GM21447 (cell line): ENCODE measurements around the gene CLN5.

ENCODE experiments used
- ATAC-seq: cut with Tn5 transposase; IDR thresholded peaks from one replicate; pipeline ENCODE4 v1.9.1; 2021; ENCODE audit not compliant: unreplicated experiment

CLN5 gene

DNA sequence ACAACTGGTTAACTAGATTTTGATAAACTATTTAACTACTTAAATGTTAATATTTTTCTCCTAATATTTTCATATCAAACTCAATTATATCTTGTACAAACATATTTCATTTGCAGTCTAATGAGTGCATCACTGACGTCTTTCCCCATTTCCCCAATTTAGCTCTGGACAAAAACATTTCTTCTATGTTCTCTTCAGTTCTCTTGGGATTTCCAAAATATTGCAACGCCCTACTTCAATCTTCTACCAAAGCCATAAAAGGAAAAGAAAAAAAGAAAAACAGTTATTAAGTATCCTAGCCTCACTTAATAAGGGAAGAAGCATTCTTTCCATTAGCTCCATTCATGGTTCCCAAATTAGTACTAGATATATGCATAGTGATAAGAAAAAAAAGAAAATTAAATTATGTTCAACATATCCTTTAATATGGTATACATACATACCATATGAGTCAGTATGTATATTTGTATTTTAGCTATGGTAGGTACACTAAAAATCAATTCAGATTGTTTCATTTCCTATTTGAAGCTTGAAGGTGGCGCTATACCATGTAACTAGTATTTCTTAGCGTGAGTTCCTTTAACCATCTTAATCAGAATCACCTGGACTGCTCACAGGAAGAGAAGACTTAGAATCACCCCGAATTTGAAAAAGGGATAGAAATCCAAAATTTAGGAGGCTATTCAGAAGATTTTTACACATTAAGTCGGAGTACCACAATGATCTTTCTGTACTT is 25.2 kb downstream of the CLN5 start:
- no peak for ATAC-seq

- ATAC-seq, result no peak
Measured at GRCh38 chr13:77019756-77020155, 27.9 kb downstream of the CLN5 start.

DNA sequence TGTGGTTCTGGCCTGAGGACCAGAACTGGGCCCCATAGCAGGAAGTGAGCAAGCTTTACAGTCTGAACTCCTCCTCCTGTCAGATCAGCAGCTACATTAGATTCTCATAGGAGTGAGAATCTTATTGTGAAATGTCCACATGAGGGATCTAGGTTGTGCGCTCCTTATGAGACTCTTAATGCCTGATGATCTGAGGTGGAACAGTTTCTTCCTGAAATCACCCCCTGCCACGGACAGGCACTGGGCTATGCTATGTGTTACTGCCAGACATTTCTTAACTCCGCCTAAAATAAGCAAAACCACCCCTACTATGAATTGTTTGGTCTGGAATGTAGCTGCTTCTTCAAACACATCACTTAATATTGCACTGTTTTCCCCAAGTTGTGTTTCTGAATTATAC is 30.5 kb downstream of the CLN5 start:
- no peak for ATAC-seq

GRCh38 chr13:77026255-77026860 is 34.5 kb downstream of the CLN5 start:
- peak; percentile 58 for ATAC-seq

DNA sequence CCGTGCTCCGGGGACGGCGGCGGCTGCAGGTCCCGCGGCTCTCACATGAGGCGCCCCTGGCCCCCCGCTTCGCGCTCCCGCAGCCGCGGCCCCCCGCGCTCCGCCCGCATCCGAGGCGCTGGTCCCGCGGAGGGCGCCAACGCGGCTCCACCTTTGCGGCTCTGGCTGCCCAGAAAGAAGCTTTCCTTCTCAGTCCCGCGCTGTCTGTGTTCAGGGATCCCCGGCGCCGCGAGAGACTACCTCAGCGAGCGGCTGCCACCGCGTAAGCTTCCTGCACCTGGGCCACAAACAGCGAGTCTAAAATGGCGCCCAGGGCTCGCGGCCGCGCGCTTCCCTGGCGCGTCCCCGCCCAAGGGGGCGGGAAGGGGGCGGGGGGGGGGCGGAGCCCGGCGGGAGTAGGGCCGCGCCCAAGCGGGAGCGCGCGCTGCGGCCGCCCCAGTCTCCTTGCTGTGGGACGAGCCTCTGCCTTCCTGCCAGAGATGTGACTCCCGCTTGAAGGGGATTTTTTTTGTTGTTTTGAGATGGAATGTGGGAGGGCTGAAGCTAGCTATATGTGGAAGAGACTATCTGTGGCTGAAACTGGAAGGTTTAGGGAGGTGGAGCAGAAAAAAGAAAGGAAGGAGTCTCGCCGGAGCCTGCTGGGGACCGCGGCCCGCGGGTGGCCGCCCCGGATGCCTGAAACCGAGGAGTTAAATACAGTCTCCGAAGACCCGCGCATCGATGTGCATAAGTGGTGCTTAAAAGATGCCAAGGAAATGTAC is 35.2 kb downstream of the CLN5 start, which contains the start of gene FBXL3:
FBXL3 (minus strand) TSS at position 299 of the 761 bp plus-strand sequence. CDS start 5,299 bp downstream, outside the sequence.
- peak; percentile 51 for ATAC-seq

DNA sequence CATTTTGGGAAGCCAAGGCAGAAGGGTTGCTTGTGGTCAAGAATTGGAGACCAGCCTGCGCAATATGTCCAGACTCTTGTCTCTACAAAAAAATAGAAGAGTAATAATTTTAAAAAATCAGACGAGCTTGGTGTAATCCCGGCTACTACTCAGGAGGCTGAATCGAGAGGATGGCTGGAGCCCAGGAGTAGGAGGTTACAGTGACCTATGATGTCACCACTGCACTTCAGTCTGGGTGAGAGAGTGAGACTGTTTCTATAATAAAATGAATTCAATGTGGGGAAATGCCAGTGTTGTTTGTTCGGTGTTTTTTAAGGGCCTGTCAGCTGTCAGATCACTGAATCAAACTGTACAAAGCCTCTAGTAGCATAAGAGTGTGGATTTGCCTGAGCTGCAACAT is 36.3 kb downstream of the CLN5 start:
- no peak for ATAC-seq

DNA sequence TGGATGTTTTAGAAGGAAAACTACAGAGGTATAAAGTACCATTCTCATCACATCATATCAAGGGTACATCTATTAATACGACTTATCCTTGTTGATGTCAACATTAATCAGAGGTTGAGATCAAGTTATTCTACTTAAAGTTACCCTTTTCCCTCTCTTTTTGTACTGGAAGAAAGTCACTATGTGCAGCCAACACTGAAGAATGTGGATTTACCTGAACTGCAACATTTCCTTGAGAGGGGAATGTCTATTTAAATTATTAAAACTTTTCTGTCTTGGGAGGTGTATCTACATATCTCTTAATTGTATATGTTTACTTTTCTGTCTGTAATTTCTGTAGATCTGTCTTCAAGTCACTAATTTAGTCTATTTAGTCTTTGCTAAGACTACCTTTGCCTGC is 37.6 kb downstream of the CLN5 start:
- ATAC-seq, result no peak

DNA sequence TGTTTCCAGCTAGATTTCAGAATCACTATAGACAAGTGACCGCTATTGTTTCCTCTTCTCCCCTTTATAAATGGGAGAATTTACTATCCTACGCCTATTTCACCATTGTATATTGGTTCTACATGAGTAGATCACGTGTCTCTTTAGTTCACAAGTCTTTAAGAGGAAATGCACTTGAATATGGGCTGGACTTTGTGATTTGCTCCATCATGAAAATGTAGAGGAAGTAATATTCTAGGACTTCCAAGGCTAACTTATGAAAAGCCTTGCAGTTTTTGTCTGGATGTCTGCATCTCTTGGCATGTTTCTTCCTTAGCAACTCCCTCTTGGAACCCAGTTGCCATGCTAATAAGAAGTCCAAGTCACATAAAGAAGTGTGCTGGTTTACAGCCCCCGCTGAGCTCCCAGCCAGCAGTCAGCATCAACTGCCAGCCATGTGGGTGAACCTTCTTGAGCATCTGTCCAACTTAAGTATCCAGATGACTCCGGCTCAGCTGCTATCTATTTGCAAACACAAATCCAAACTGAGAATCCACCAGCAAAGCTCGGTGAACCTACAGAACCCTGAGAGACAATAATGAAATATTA is 39.9 kb downstream of the CLN5 start:
- no peak for ATAC-seq

DNA sequence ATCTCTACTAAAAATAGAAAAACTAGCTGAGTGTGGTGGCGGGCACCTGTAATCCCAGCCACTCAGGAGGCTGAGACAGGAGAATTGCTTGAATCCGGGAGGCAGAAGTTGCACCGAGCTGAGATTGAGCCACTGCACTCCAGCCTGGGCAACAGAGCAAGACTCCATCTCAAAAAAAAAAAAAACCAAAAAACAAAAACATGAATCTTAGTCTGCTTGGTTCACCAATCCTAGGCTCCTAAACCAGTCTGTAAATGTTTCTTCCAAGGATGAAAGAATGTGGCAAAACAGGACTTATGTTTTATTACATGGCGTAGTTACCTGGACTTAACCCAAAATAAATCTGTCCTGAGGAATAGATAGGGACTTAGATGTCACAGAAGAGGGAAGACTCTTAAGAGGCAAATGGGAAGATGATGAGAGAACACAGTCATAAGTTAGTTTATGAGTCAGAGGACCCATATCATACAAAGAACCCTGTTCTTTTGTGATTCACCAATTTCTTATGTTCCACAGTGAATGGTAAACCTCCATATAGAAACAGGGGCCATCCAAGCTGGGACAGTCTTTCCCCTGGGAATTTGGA is 41.9 kb downstream of the CLN5 start:
- no peak for ATAC-seq

- no peak for ATAC-seq
Measured at GRCh38 chr13:77034881-77035280, 43.0 kb downstream of the CLN5 start.

DNA sequence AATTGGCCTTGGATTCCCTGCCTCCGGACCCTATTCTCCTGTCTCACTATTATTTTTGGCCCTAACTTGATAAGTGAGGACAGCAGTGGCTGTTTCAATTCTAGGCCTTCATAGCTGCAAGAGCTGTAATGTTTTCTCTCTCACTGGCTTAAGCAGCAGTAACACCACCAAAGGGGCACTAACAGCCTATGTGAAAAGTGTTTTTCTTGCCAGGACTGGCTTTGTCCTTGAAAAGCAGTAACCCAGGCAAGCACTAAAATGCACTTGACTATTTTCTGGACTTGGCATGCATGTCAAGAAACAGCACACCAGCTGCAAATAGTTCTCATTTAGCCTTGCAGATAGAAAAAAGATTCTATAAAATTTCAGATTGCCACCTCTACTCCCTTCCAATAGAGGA is 44.4 kb downstream of the CLN5 start:
- no peak for ATAC-seq

DNA sequence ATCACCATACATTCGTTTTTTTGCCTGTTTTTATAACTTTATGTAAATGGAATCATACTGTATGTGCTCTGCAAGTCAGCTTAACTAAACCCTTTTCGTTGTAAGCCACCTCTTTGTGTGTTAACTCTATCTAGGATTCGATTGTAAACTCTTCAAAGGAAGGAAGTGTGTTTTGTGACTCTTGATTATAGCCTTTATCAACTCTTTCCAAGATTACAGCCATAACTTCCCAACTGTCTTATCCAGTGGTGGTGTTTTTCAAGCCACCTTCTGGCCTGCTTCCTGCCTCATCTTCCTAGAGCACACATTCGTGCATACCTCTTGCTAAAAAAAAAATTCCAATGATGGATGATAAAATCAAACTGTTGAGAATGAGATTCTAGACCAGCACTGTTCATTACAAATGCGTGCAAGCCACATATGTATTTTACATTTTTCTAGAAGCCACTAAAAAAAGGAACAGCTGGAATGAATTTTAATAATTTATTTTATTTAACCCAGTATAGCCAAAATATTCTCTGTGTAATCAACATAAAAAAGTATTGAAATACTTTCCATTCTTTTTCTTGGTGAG is 47.1 kb downstream of the CLN5 start:
- ATAC-seq, result no peak

- no peak for ATAC-seq
Measured at GRCh38 chr13:77040076-77040475, 48.2 kb downstream of the CLN5 start.

- ATAC-seq, result no peak
Measured at GRCh38 chr13:77040835-77041234, 49.0 kb downstream of the CLN5 start.

- no peak for ATAC-seq
Measured at GRCh38 chr13:77042566-77043177, 50.8 kb downstream of the CLN5 start.

GRCh38 chr13:77047649-77048343 is 55.9 kb downstream of the CLN5 start:
- ATAC-seq, result no peak

- ATAC-seq, result no peak
Measured at GRCh38 chr13:77048681-77049080, 56.8 kb downstream of the CLN5 start.

DNA sequence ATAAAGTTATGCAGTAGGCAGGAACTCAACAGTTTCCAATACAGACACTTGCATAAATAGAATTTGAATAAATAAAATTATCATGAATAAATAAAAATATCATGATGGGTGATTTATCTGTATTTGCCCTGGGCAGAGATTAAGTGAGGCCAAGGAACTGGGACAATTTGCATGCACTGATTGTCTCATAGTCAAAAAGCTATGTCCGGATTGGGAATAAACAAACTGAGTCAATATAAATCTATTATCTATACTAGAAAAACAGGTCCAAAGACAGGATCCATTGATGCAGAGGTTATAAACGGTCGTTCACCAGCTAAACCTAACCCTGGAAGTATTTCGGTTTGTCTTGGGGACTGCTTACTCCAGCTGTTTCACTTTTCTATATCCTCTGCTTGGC is 61.3 kb downstream of the CLN5 start:
- no peak for ATAC-seq
